OCI-LY3 (cell line): ENCODE results near the gene NRROS.

Experiments used
- CTCF ChIP-seq: fragments of 200-600, 300-600 bp; sonication (generic); IDR thresholded peaks from 2 replicates; pipeline ENCODE4 v1.5.1; 2014; ENCODE audit warnings: antibody characterized with exemption, low read length, low read depth
- EZH2phosphoT487 ChIP-seq: fragments of 200-600 bp; shearing (Covaris generic); IDR thresholded peaks from 2 replicates; pipeline ENCODE4 v1.6.1; 2018; ENCODE audit warnings: antibody characterized with exemption, mixed run types, low read depth

DNA sequence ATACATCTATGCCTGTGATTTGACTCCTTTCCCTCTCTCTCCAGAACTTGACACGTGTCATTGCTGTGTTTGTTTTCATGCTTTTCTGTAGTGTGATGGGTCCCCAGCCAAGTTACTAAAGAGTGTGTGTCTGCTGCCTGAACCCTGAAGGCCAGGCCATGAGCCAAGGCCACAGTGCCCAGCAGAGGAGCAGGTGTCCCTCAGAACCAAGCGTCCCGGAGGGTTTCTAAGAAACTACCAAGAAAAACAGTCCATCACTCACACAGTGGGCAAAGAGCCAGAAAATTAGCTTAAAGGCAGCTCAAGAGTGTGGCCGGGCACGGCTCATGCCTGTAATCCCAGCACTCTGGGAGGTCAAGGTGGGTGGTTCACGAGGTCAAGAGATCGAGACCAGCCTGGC is 35.8 kb upstream of the NRROS start:
- TF ChIP-seq CTCF: no peak
- TF ChIP-seq EZH2phosphoT487: no peak
